GM12864 (cell line): Measurements from ENCODE around the gene ZGLP1.
A peak's percentile ranks its signal among the peaks of the same experiment; 100 is the strongest.

Experiments
- DNase-seq: peaks from one replicate; pipeline ENCODE4 v3.0.0-alpha.2; 2011; ENCODE audit warnings: low read depth
- H3K4me3 ChIP-seq: 2 replicates; pipeline ENCODE4 v1.5.1; 2011; ENCODE audit warnings: mild to moderate bottlenecking, low read depth, low read length, control low read depth
- TF ChIP-seq, protein P1 (sequence below): IDR thresholded peaks from 2 replicates; pipeline ENCODE4 v1.5.1; 2011; ENCODE audit warnings: low read depth, mild to moderate bottlenecking, moderate library complexity, low read length, control low read depth, inconsistent platforms; ENCODE audit errors: missing control alignments

ZGLP1 gene

DNA sequence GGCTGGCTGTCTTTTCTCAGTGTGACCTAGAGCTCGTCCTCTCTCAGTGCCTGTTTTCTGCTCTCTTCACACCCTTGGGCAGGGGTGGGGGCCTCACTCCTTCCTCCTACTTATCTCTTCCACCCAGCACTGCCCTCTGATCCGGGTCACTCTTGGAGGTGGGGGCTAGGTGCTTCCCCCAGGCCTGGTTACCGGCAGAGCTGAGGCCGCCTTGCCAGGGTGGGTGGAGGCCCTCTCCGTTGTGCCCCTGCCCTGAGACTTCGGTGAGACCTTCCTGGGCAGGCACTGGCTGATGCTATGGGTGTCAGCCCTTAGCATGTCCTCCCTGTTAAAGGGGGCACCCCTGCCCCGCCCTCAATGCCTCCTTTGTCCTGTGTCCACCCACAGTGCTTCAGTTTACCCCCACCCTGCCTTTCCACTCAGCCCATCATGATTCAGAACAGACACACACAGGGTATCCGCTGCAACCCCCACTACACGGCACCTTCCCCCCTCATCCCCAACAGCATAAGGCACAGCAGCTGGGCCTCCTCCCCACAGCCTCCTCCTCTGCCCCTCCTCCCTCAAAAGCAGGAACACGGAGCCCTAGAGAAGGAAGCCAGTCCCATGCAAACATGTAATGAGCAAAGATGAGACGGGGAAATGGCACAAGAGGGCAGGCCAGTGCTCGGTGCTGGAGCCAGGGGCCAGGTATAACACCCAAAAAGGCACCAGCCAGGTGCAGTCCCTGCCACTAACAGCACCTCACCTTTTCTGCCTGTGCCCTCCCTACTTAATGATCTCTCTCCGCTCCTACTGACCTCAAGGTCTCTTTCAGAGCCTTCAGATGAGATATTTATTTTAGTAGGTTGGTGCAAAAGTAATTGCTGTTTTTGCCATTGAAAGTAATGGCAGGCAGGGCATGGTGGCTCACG is 9.8 kb downstream of the ZGLP1 start:
- H3K4me3 ChIP-seq: no peak overlapping the region
- no peak for DNase-seq
- TF ChIP-seq, protein P1, sequence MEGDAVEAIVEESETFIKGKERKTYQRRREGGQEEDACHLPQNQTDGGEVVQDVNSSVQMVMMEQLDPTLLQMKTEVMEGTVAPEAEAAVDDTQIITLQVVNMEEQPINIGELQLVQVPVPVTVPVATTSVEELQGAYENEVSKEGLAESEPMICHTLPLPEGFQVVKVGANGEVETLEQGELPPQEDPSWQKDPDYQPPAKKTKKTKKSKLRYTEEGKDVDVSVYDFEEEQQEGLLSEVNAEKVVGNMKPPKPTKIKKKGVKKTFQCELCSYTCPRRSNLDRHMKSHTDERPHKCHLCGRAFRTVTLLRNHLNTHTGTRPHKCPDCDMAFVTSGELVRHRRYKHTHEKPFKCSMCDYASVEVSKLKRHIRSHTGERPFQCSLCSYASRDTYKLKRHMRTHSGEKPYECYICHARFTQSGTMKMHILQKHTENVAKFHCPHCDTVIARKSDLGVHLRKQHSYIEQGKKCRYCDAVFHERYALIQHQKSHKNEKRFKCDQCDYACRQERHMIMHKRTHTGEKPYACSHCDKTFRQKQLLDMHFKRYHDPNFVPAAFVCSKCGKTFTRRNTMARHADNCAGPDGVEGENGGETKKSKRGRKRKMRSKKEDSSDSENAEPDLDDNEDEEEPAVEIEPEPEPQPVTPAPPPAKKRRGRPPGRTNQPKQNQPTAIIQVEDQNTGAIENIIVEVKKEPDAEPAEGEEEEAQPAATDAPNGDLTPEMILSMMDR: no peak

DNA sequence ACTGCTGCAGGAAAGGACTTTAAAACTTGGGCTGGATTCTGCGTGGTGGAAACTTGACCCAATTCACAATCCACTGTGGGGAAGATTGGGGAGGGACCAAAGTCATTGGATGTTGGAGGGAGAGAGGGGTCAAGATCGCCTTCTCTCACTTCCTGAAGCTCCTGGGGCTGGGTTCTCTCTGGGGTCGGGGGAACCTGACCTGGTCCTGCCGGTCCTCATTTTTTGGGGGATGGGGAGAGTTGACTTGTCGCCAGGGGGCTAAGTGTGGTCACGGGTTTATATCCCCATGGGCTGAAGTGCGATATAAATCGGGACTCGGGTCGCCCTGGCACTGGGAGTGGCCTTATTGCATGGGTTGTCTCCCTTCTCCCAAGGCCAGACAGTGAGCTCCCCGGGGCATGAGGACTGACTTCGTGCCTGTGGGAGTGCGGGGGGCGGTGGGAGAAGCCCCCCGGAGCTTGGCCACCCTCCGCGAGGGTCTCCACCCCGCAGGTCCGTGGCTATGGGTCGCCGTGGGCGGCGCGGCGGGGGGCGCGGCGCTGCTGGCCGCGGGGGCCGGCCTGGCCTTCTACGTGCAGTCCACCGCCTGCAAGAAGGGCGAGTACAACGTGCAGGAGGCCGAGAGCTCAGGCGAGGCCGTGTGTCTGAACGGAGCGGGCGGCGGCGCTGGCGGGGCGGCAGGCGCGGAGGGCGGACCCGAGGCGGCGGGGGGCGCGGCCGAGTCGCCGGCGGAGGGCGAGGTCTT is 13.6 kb downstream of the ZGLP1 start:
- DNase-seq: no peak
- TF ChIP-seq, protein P1: no peak
- peak overlapping the region; percentile 57 for H3K4me3 ChIP-seq

DNA sequence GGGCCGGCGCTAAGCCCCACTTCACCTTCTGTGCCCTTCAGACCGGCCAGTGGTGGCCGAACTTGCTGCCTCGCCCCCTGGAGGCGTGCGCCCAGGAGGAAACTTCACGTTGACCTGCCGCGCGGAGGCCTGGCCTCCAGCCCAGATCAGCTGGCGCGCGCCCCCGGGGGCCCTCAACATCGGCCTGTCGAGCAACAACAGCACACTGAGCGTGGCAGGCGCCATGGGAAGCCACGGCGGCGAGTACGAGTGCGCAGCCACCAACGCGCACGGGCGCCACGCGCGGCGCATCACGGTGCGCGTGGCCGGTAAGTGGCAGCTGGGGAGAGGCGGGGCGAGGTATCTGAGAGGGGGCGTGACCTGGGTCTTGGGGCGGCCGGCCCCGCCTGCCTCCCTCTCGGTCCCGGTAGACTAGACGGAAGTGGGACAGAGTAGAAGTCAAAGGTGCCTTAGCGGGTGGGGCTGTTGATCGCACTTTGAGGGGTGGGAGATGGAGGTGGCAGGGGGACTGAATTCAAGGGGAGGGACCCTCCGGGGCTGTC is 14.2 kb downstream of the ZGLP1 start:
- TF ChIP-seq, protein P1: no peak
- H3K4me3 ChIP-seq: peak overlapping the region; percentile 57
- DNase-seq: no peak

DNA sequence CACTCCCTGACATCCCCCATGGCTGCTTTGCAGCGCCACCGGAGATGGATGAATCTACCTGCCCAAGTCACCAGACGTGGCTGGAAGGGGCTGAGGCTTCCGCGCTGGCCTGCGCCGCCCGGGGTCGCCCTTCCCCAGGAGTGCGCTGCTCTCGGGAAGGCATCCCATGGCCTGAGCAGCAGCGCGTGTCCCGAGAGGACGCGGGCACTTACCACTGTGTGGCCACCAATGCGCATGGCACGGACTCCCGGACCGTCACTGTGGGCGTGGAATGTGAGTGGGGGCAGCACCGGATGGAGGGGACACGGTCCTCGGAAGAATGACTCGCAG is 15.3 kb downstream of the ZGLP1 start:
- no peak overlapping the region for H3K4me3 ChIP-seq
- TF ChIP-seq, protein P1: no peak
- DNase-seq: no peak

DNA sequence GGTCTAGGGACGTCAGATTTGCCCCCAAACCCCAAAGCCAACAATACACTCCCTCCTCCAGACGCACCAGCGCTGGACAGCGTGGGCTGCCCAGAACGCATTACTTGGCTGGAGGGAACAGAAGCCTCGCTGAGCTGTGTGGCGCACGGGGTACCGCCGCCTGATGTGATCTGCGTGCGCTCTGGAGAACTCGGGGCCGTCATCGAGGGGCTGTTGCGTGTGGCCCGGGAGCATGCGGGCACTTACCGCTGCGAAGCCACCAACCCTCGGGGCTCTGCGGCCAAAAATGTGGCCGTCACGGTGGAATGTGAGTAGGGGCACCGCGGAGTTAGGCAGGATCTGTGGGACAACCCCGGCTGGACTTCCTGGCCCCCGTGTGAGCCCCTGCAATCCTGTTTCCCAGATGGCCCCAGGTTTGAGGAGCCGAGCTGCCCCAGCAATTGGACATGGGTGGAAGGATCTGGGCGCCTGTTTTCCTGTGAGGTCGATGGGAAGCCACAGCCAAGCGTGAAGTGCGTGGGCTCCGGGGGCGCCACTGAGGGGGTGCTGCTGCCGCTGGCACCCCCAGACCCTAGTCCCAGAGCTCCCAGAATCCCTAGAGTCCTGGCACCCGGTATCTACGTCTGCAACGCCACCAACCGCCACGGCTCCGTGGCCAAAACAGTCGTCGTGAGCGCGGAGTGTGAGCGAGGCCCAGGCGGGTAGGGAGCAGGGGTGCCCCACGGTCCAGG is 15.8 kb downstream of the ZGLP1 start:
- H3K4me3 ChIP-seq: no peak overlapping the region
- DNase-seq: no peak
- TF ChIP-seq, protein P1: no peak

DNA sequence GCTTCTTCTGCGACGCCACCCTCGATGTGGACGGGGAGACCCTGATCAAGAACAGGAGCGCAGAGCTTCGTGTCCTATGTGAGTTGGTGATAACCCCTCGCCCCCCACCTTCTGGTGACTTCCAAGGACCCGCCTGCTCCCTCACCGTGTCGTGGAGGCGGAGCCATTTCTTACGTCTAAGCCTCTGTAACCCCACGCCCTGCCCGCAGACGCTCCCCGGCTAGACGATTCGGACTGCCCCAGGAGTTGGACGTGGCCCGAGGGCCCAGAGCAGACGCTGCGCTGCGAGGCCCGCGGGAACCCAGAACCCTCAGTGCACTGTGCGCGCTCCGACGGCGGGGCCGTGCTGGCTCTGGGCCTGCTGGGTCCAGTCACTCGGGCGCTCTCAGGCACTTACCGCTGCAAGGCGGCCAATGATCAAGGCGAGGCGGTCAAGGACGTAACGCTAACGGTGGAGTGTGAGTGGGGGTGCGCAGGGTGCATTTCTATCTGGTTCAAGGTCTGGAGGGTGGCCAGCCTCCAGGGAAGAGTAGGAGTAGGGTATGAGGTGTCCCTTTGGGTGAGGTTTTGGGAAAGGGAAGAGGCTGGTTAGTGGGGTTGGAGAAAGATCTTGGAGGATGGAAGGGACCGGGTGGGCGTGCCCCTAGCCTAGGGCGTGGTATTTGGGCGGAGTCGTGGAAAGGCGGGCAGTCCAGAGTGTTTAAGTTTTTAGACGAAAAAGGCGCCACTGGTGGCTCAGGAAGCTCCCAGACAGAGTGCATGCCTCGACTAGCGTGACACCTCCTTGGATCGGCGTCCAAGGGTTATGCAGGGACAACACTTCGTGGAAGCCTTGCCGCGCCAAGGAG is 16.6 kb downstream of the ZGLP1 start:
- no peak for DNase-seq
- TF ChIP-seq, protein P1: no peak
- H3K4me3 ChIP-seq: peak overlapping the region; percentile 31
